RWPE2 (cell line): ENCODE results near the gene TWIST2.

Source experiments
- ATAC-seq: fragments of 200-7000 bp; cut with Tn5 transposase; 3 replicates; pipeline ENCODE4 v1.9.1; 2021; ENCODE audit warnings: low read depth
- DNase-seq: peaks from one replicate; pipeline ENCODE4 v3.0.0-alpha.2; 2020; ENCODE audit warnings: low spot score
- H3K27ac ChIP-seq: fragments of 450-650 bp; 2 replicates; pipeline ENCODE4 v1.5.1; 2017; ENCODE audit warnings: mild to moderate bottlenecking; ENCODE audit not compliant: poor library complexity, severe bottlenecking
- H3K27me3 ChIP-seq: fragments of 250-450 bp; sonication (Bioruptor Pico); 2 replicates; pipeline ENCODE4 v1.5.1; 2021; ENCODE audit warnings: mild to moderate bottlenecking, moderate library complexity; ENCODE audit not compliant: insufficient read depth, poor library complexity, severe bottlenecking
- H3K36me3 ChIP-seq: fragments of 250-450 bp; sonication (Bioruptor Pico); 2 replicates; pipeline ENCODE4 v1.5.1; 2020; ENCODE audit warnings: low read depth, mild to moderate bottlenecking, moderate library complexity
- H3K4me1 ChIP-seq: fragments of 250-450 bp; sonication (Bioruptor Pico); 2 replicates; pipeline ENCODE4 v1.5.1; 2021; ENCODE audit warnings: mild to moderate bottlenecking, moderate library complexity; ENCODE audit not compliant: insufficient read depth, poor library complexity, severe bottlenecking
- H3K4me3 ChIP-seq: fragments of 250-450 bp; sonication (Bioruptor Pico); 2 replicates; pipeline ENCODE4 v1.5.1; 2021; ENCODE audit warnings: mild to moderate bottlenecking, moderate library complexity; ENCODE audit not compliant: severe bottlenecking
- H3K9me3 ChIP-seq: fragments of 250-450 bp; sonication (Bioruptor Pico); 2 replicates; pipeline ENCODE4 v1.5.1; 2021; ENCODE audit warnings: mild to moderate bottlenecking, moderate library complexity; ENCODE audit not compliant: severe bottlenecking
- TF ChIP-seq, protein P1 (sequence below): fragments of 450-650 bp; IDR thresholded peaks from one replicate; pipeline ENCODE4 v1.5.1; 2017; ENCODE audit warnings: mild to moderate bottlenecking, moderate library complexity; ENCODE audit not compliant: poor library complexity, severe bottlenecking

TWIST2 gene

DNA sequence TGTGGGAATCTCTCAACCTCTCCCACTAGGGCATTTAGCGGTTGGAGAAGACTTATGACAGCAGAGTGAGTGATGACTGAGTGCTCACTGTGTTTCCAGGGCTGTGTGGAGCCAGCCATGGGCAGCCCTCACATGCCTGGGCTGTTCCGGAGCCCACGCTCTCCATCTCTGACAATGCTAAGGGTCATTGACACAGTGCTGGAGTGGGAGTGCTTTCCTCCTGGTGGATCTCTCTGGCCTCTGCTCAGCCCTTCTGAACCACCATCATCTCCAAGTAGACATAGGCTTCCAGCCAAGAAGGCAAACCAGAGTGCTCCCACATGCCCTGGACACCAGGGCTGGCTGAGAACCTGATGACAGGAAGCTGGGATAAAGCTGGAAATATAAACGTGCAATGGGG lies 33.1 kb upstream of the TWIST2 start:
- TF ChIP-seq, protein P1, sequence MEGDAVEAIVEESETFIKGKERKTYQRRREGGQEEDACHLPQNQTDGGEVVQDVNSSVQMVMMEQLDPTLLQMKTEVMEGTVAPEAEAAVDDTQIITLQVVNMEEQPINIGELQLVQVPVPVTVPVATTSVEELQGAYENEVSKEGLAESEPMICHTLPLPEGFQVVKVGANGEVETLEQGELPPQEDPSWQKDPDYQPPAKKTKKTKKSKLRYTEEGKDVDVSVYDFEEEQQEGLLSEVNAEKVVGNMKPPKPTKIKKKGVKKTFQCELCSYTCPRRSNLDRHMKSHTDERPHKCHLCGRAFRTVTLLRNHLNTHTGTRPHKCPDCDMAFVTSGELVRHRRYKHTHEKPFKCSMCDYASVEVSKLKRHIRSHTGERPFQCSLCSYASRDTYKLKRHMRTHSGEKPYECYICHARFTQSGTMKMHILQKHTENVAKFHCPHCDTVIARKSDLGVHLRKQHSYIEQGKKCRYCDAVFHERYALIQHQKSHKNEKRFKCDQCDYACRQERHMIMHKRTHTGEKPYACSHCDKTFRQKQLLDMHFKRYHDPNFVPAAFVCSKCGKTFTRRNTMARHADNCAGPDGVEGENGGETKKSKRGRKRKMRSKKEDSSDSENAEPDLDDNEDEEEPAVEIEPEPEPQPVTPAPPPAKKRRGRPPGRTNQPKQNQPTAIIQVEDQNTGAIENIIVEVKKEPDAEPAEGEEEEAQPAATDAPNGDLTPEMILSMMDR = no peak
- no peaks in the 10 kb centered on the region for H3K4me1 ChIP-seq
- H3K4me3 ChIP-seq = no peak overlapping the region
- no peaks in the 10 kb centered on the region for H3K36me3 ChIP-seq
- no peak overlapping the region for H3K27ac ChIP-seq
- ATAC-seq = no peak
- no peaks in the 10 kb centered on the region for H3K9me3 ChIP-seq
- DNase-seq = no peak
- no peaks in the 10 kb centered on the region for H3K27me3 ChIP-seq

DNA sequence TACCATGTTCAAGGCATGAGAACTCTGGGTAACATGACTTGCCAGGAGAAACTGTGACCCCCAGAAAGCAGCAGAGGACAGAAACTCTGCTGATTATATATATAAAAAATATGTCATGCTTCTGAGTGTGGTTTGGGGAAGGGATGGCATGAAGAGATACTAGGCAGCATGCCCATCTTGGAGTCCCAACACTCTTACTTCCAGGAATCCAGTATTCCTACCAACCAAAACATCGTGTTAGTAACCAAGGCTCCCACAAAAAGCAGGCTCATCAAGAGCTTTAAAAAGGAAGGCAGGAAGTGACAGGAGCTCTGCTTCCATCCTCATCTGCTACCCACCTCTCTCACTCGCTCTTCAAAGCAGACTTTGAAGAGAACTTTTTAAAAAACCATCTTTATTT lies 31.6 kb upstream of the TWIST2 start:
- TF ChIP-seq, protein P1 = no peak
- Histone ChIP-seq H3K4me3 (no peak overlapping the region), H3K27ac (no peak overlapping the region), H3K27me3 (no peaks in the 10 kb centered on the region), H3K4me1 (no peaks in the 10 kb centered on the region), H3K9me3 (no peaks in the 10 kb centered on the region), H3K36me3 (no peaks in the 10 kb centered on the region)
- ATAC-seq (no peak), DNase-seq (no peak)

DNA sequence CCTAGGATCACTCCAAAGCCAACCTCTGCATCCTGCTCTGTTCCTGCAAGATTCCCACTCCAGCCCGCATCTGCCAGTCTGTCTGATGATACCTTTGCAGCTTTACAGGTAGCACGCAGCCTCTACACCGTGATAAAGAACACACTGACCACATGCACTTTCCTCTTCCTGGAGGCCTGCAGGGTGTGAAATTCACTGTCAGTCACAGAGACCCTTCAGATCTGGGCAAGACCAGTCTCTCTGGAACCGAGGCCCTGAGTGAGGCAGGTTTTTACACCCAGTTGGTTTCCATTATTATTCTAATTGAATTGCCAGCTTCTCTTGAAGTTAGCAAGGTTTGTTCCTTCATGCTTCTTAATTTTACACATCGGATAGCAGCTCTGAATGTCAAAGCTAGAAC lies 30.5 kb upstream of the TWIST2 start:
- H3K27me3 ChIP-seq = no peaks in the 10 kb centered on the region
- TF ChIP-seq, protein P1 = no peak
- no peaks in the 10 kb centered on the region for H3K36me3 ChIP-seq
- H3K27ac ChIP-seq = no peak overlapping the region
- no peak overlapping the region for H3K4me3 ChIP-seq
- ATAC-seq (no peak), DNase-seq (no peak)
- H3K9me3 ChIP-seq = no peaks in the 10 kb centered on the region
- no peaks in the 10 kb centered on the region for H3K4me1 ChIP-seq

DNA sequence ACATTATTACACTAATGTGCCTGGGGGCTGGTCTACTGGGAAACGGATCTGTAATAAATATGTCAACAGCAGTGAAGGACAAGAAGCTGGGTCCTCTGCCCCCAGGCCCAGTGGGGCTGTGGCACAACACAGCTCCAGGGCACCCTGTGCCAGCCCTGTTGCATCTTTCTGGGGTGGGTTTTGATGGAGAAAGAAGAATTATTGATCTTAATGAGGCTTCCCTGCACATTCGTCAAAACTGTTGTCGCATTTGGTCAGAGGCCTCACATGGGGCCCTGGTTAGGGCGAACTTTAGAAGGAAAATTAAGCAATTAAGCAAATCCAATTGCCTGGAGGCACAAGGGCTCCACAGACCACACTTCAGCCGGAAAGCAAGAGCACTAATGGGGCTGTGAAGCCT lies 30.0 kb upstream of the TWIST2 start:
- DNase-seq = no peak
- H3K27me3 ChIP-seq = no peaks in the 10 kb centered on the region

DNA sequence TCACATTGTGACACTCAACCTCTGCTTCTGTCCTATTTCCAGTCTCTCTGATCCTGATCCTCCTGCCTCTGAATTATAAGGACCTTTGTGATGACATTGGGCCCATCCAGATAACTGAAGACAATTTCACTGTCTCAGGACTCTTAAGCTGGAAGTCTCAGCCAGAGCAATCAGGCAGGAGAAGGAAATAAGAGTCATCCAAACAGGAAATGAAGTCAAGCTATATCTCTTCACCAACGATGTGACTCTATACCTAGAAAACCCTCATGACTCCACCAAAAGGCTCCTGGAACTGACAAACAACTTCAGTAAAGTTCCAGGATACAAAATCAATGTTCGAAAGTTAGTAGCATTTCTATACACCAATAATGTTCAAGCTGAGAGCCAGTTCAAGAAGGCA lies 29.3 kb upstream of the TWIST2 start:
- DNase-seq = no peak
- no peak overlapping the region for H3K4me3 ChIP-seq
- ATAC-seq = no peak
- no peaks in the 10 kb centered on the region for H3K36me3 ChIP-seq
- H3K4me1 ChIP-seq = no peaks in the 10 kb centered on the region
- no peaks in the 10 kb centered on the region for H3K27me3 ChIP-seq
- no peak overlapping the region for H3K27ac ChIP-seq
- no peaks in the 10 kb centered on the region for H3K9me3 ChIP-seq
- TF ChIP-seq, protein P1 = no peak

More for the DNA sequence above, 30.0 kb upstream of the TWIST2 start:
- H3K36me3 ChIP-seq = no peaks in the 10 kb centered on the region
- no peak overlapping the region for H3K27ac ChIP-seq
- no peaks in the 10 kb centered on the region for H3K9me3 ChIP-seq
- H3K4me1 ChIP-seq = no peaks in the 10 kb centered on the region
- ATAC-seq = no peak
- TF ChIP-seq, protein P1 = no peak
- H3K4me3 ChIP-seq = no peak overlapping the region
